ENCODE data around the gene BTG1. TPM values are rescaled to one million over a fixed set of nuclear protein-coding genes. Genes with fewer than 3 reads are reported as not detected.

Gene BTG1
- total RNA-seq, 1 donor from 2014 or later = 159 TPM

DNA sequence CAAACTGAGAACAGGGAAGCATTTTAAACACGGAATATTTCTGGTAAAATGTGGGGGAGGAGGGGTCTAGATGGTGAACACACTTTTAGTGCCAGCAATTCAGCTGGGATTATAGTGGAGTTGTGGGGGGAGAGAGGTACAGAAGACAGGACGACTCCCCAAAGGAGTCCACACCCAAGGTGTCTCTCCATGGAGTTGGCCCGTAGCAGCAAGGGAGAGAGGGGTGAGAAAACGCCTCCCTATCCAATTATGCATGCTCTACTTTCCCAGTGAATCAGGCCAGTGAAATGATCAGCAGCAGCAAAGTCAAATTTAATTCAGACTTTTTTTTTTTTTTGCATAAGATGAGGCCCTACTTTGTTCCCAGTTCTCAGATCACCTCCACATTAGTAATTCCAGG, 38.6 kb downstream of the BTG1 start:
- H3K4me3 ChIP-seq = no peak overlapping the region
- TF ChIP-seq, protein P1, sequence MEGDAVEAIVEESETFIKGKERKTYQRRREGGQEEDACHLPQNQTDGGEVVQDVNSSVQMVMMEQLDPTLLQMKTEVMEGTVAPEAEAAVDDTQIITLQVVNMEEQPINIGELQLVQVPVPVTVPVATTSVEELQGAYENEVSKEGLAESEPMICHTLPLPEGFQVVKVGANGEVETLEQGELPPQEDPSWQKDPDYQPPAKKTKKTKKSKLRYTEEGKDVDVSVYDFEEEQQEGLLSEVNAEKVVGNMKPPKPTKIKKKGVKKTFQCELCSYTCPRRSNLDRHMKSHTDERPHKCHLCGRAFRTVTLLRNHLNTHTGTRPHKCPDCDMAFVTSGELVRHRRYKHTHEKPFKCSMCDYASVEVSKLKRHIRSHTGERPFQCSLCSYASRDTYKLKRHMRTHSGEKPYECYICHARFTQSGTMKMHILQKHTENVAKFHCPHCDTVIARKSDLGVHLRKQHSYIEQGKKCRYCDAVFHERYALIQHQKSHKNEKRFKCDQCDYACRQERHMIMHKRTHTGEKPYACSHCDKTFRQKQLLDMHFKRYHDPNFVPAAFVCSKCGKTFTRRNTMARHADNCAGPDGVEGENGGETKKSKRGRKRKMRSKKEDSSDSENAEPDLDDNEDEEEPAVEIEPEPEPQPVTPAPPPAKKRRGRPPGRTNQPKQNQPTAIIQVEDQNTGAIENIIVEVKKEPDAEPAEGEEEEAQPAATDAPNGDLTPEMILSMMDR (IDR thresholded peaks at IDR 0.05) = no peak
- peaks cover 14% of the 10 kb centered on the region for H3K4me1 ChIP-seq
- no peak overlapping the region for H3K27ac ChIP-seq
- peak in 1 of 2 donors; percentile 49 for ATAC-seq
- H3K27me3 ChIP-seq (ENCODE audit: low read depth) = no peaks in the 10 kb centered on the region
- no peaks in the 10 kb centered on the region for H3K36me3 ChIP-seq
- intact Hi-C loops (cut with DNase I) = no loop called here
- DNase-seq = no peak
- no peaks in the 10 kb centered on the region for H3K9me3 ChIP-seq

DNA sequence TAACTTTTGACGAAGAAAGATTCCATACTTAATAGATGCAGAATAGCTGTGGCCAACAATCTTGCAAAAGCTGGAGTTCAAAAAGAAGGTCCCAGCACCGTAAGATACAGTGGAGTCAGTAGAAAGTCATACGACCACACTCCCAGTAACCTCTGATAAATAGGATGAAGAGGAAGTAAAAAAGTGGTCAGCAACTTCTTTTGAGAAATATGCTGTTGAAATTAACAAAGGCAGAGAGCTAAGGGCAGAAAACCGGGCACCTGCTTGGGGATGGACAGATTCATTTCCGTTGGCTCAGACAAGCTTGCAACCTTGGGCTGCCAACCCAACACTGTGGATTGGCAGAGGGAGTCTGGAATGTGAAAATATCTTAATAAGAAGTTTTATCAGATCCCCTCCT, 40.0 kb downstream of the BTG1 start:
- TF ChIP-seq, protein P1 (IDR thresholded peaks at IDR 0.05) = no peak
- H3K4me3 ChIP-seq = no peak overlapping the region
- H3K9me3 ChIP-seq = no peaks in the 10 kb centered on the region
- DNase-seq = no peak
- H3K36me3 ChIP-seq = no peaks in the 10 kb centered on the region
- no peaks in the 10 kb centered on the region for H3K27me3 ChIP-seq (ENCODE audit: low read depth)
- H3K27ac ChIP-seq = no peak overlapping the region
- peaks cover 14% of the 10 kb centered on the region for H3K4me1 ChIP-seq
- peak in 1 of 2 donors; percentile 26 for ATAC-seq
- intact Hi-C loops (cut with DNase I) = no loop called here

DNA sequence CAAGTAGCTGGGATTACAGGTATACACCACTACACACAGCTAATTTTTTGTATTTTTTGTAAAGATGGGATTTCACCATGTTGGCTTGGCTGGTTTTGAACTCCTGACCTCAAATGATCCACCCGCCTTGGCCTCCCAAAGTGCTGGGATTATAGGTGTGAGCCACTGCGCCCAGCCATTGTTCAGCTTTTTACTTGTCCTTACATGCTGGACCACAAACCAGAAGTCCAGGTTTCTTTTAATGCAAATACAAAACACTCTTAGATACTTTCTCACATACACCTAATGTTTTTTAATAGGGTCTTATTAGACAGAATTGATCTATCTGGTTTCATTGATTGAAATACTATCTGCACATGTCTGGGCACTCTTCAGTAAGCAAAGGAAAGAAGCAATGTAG, 40.5 kb downstream of the BTG1 start:
- H3K36me3 ChIP-seq = no peaks in the 10 kb centered on the region
- H3K4me1 ChIP-seq = peaks cover 14% of the 10 kb centered on the region
- DNase-seq = no peak
- intact Hi-C loops (cut with DNase I) = no loop called here
- no peaks in the 10 kb centered on the region for H3K27me3 ChIP-seq (ENCODE audit: low read depth)
- no peak overlapping the region for H3K27ac ChIP-seq
- no peak overlapping the region for H3K4me3 ChIP-seq
- TF ChIP-seq, protein P1 (IDR thresholded peaks at IDR 0.05) = no peak
- H3K9me3 ChIP-seq = no peaks in the 10 kb centered on the region
- no peak for ATAC-seq

DNA sequence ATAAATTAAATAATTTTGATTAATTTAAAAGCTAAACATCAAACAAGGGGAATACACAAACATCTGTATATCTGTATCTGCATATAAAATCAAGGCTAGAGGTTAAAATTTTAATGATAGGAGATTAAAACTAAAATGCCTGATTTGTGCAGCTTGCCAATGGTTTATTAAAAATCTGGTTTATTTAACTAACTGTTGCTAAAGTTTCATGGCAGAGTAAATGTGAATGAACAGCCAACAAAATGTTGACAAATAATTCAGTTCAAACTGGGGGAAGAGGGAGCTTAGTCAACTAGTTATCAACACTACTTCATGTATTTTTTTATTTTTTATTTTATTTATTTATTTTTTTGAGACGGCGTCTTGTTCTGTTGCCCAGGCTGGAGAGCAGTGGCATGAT, 43.0 kb downstream of the BTG1 start:
- Histone ChIP-seq H3K4me1 (peaks cover 5% of the 10 kb centered on the region), H3K27ac (no peak overlapping the region), H3K36me3 (no peaks in the 10 kb centered on the region), H3K4me3 (no peak overlapping the region), H3K27me3 (ENCODE audit: low read depth) (no peaks in the 10 kb centered on the region), H3K9me3 (no peaks in the 10 kb centered on the region)
- DNase-seq (no peak), ATAC-seq (no peak)
- TF ChIP-seq, protein P1 (IDR thresholded peaks at IDR 0.05) = no peak
- intact Hi-C loops (cut with DNase I) = no loop called here

DNA sequence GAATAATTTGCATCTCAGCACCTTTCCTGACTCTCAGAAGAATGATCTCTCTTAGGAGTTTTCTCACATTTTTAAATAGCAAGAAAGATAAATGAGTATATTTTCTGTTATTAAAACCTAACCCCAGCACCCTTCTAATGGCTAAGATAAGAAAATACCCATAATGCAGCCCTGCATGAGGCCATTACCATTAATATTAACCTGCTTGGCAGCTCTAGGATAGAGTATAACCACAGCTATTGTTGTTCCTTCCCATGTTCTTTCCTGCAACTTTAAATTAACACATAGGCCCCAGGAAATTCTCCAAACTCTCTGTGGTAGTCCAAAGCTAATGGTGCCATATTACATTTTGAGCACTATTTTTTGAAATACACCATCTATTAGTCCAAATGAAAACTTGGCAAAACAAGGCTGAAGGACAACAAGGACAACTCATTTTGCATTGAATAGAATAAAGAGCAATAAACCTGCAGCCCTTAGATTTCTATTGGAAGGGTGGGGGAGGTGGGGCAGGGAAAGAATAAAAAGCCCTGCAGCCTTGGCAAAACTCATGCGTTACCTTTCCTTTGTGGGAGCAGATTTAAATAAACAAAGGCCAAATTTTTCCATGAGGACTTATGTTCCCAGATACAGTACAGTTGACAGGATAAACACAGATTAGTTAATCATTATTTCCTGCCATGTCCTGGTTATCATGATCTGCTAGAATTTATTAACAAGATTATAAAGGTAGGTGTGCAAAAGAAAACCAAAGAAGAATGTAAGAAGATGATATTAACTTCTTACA, 46.9 kb downstream of the BTG1 start:
- H3K27me3 ChIP-seq (ENCODE audit: low read depth) = no peaks in the 10 kb centered on the region
- H3K4me1 ChIP-seq = no peaks in the 10 kb centered on the region
- H3K9me3 ChIP-seq = no peaks in the 10 kb centered on the region
- ATAC-seq = no peak
- H3K27ac ChIP-seq = no peak overlapping the region
- TF ChIP-seq, protein P1 (IDR thresholded peaks at IDR 0.05) = no peak
- no peak overlapping the region for H3K4me3 ChIP-seq
- H3K36me3 ChIP-seq = no peaks in the 10 kb centered on the region
- no peak for DNase-seq
- intact Hi-C loops (cut with DNase I) = no loop called here
